Gastroesophageal sphincter (tissue), 4 donors: ENCODE results near the gene NT5C3B. TPM values are rescaled to one million over a fixed set of nuclear protein-coding genes. Genes with fewer than 3 reads are reported as not detected.

Experiments used
- ATAC-seq: fragments of 150-250 bp; one replicate; pipeline ENCODE4 v1.9.1; 2016; ENCODE audit warnings: mild to moderate bottlenecking, moderate library complexity
- H3K27ac ChIP-seq, 4 donors: fragments of 200-600 bp; sonication (generic) in 3 of 4; 1 replicate in 3 of 4; 2 replicates in 1 of 4; pipeline ENCODE4 v1.5.1; 2016 to 2019
- H3K27me3 ChIP-seq: fragments of 200-600 bp; sonication (generic); one replicate; pipeline ENCODE4 v1.5.1; 2019
- H3K36me3 ChIP-seq, 2 donors: fragments of 200-600 bp; sonication (generic); one replicate each; pipeline ENCODE4 v1.5.1; 2019; ENCODE audit warnings: control low read depth in 1 of 2
- H3K4me1 ChIP-seq, 3 donors: fragments of 200-600 bp; sonication (generic); 1 replicate in 2 of 3; 2 replicates in 1 of 3; pipeline ENCODE4 v1.5.1; 2016 to 2019; ENCODE audit warnings: control low read depth in 2 of 3
- H3K4me3 ChIP-seq, 2 donors: fragments of 200-600 bp; sonication (generic); one replicate each; pipeline ENCODE4 v1.5.1; 2019; ENCODE audit warnings: mild to moderate bottlenecking in 1 of 2, moderate library complexity in 1 of 2
- H3K9me3 ChIP-seq, 3 donors: fragments of 200-600 bp; sonication (generic); one replicate each; pipeline ENCODE4 v1.5.1; 2017 to 2019; ENCODE audit warnings: control low read depth in 2 of 3
- EP300 ChIP-seq: sonication (generic); formaldehyde crosslinking; IDR thresholded peaks from one replicate; pipeline ENCODE4 v1.6.1; 2017; ENCODE audit warnings: antibody characterized with exemption, mild to moderate bottlenecking
- POLR2A ChIP-seq, 2 donors: fragments of 450-650 bp; IDR thresholded peaks; one replicate each; pipeline ENCODE4 v1.6.1; 2017; ENCODE audit warnings: antibody characterized with exemption in 2 of 2, mild to moderate bottlenecking in 2 of 2, moderate library complexity in 1 of 2
- POLR2AphosphoS5 ChIP-seq: sonication (generic); formaldehyde crosslinking; IDR thresholded peaks from one replicate; pipeline ENCODE4 v1.6.1; 2017; ENCODE audit warnings: antibody characterized with exemption
- WGBS, 2 donors: methylation state at CpG; one replicate each; pipeline ENCODE4 v1.1.5; 2018; ENCODE audit warnings: low coverage in 1 of 2; 5-methylcytosine and 5-hydroxymethylcytosine counted together
- total RNA-seq, 4 donors: library from RNA; depleted of rRNA; stranded (reverse); fragments of >200 nt; gene quantifications; one replicate each; pipeline ENCODE4 v1.1.0, GENCODE V29; 2016
- TF ChIP-seq, protein P1 (sequence below), 4 experiments: fragments of 200-600 bp in 2 of 4; fragments of 450-650 bp in 2 of 4; sonication (generic) in 1 of 4; IDR thresholded peaks; one replicate each; pipeline ENCODE4 v1.5.1; 2017 to 2019; ENCODE audit warnings: antibody characterized with exemption in 4 of 4, mild to moderate bottlenecking in 2 of 4, moderate library complexity in 2 of 4

Gene NT5C3B
- total RNA-seq, 4 donors from 2014 or later, result 64.8 to 83.7 (median 71.5) TPM

- 7 to 63% methylated on average over 3 to 5 of the region's 22 CpGs for WGBS, 2 donors
- Histone ChIP-seq H3K4me3 (no peak overlapping the region), H3K36me3 (no peaks in the 10 kb centered on the region), H3K4me1 (peaks cover 0 to 15% (median 10%) of the 10 kb centered on the region in 3 donors), H3K27ac (peak overlapping the region in 1 of 4 donors; percentile 12), H3K9me3 (no peaks in the 10 kb centered on the region), H3K27me3 (peaks cover 3% of the 10 kb centered on the region)
- ATAC-seq, result peak; percentile 27
- TF ChIP-seq POLR2AphosphoS5 (no peak), EP300 (no peak), POLR2A (IDR thresholded peaks at IDR 0.05) (no peak)
- TF ChIP-seq, protein P1, sequence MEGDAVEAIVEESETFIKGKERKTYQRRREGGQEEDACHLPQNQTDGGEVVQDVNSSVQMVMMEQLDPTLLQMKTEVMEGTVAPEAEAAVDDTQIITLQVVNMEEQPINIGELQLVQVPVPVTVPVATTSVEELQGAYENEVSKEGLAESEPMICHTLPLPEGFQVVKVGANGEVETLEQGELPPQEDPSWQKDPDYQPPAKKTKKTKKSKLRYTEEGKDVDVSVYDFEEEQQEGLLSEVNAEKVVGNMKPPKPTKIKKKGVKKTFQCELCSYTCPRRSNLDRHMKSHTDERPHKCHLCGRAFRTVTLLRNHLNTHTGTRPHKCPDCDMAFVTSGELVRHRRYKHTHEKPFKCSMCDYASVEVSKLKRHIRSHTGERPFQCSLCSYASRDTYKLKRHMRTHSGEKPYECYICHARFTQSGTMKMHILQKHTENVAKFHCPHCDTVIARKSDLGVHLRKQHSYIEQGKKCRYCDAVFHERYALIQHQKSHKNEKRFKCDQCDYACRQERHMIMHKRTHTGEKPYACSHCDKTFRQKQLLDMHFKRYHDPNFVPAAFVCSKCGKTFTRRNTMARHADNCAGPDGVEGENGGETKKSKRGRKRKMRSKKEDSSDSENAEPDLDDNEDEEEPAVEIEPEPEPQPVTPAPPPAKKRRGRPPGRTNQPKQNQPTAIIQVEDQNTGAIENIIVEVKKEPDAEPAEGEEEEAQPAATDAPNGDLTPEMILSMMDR (IDR thresholded peaks at IDR 0.05), result no peak
Measured at GRCh38 chr17:41792845-41793783, 42.9 kb downstream of the NT5C3B start.

- 21 to 34% methylated on average over 4 of the region's 4 CpGs for WGBS, 2 donors
- ATAC-seq, result no peak
- no peak overlapping the region for H3K4me3 ChIP-seq
- peaks cover 0 to 44% (median 28%) of the 10 kb centered on the region in 3 donors for H3K4me1 ChIP-seq
- H3K27me3 ChIP-seq, result peaks cover 50% of the 10 kb centered on the region
- H3K36me3 ChIP-seq, result no peaks in the 10 kb centered on the region
- no peak overlapping the region for H3K27ac ChIP-seq
- TF ChIP-seq POLR2AphosphoS5, result no peak
- no peaks in the 10 kb centered on the region for H3K9me3 ChIP-seq
Measured at GRCh38 chr17:41787021-41787418, 49.0 kb downstream of the NT5C3B start.

- peak; percentile 98 for ATAC-seq
- peak within 1 kb of the TSS in 3 of 4 donors; percentile 78 to 82 (median 79) for H3K27ac ChIP-seq
- WGBS, 2 donors, result no CpG with 5 or more reads among the region's 79 CpGs
- peaks cover 53% of the 10 kb centered on the region for H3K27me3 ChIP-seq
- TF ChIP-seq EP300 (no peak), POLR2A (IDR thresholded peaks at IDR 0.05) (peak; percentile 90 to 93), POLR2AphosphoS5 (peak; percentile 73)
- TF ChIP-seq, protein P1 (IDR thresholded peaks at IDR 0.05), result peak in 3 of 4 experiments; percentile 32 to 56 (median 46)
- no peaks in the 10 kb centered on the region for H3K36me3 ChIP-seq
- H3K4me1 ChIP-seq, result peaks cover 0 to 50% (median 30%) of the 10 kb centered on the region in 3 donors
- no peaks in the 10 kb centered on the region for H3K9me3 ChIP-seq
- peak within 1 kb of the TSS; percentile 25 to 71 for H3K4me3 ChIP-seq
Measured at GRCh38 chr17:41786227-41787020, 49.6 kb downstream of the NT5C3B start, which contains the start of gene JUP. Gene JUP (minus strand): TSS chr17:41786711. CDS start chr17:41771854, 14,857 bp downstream.

- no peak for ATAC-seq
- H3K9me3 ChIP-seq, result no peaks in the 10 kb centered on the region
- H3K27me3 ChIP-seq, result peaks cover 57% of the 10 kb centered on the region
- peaks cover 0 to 53% (median 30%) of the 10 kb centered on the region in 3 donors for H3K4me1 ChIP-seq
- peak overlapping the region; percentile 25 to 71 for H3K4me3 ChIP-seq
- no peaks in the 10 kb centered on the region for H3K36me3 ChIP-seq
- H3K27ac ChIP-seq, result peak overlapping the region in 3 of 4 donors; percentile 78 to 82 (median 79)
- WGBS, 2 donors, result 0% methylated on average over 2 to 5 of the region's 22 CpGs
- no peak for TF ChIP-seq POLR2AphosphoS5
- TF ChIP-seq EP300, result no peak
- TF ChIP-seq, protein P1 (IDR thresholded peaks at IDR 0.05), result no peak
- TF ChIP-seq POLR2A (IDR thresholded peaks at IDR 0.05), result no peak
Measured at GRCh38 chr17:41785859-41786226, 50.2 kb downstream of the NT5C3B start.
